GM21576 (cell line): ENCODE results near the gene MPRIP.
"Not testable (repeated sequence)": the region's sequence is repeated elsewhere in the genome, so short reads cannot be mapped to it uniquely, and the experiment has no call there.

Source experiments
- ATAC-seq: cut with Tn5 transposase; IDR thresholded peaks from one replicate; pipeline ENCODE4 v1.9.1; 2021; ENCODE audit warnings: mild to moderate bottlenecking, moderate library complexity; ENCODE audit not compliant: unreplicated experiment

Gene MPRIP

GRCh38 chr17:17125136-17126084 lies 83.2 kb downstream of the MPRIP start:
- no peak for ATAC-seq

- ATAC-seq, result no peak
Observed at GRCh38 chr17:17126131-17127110, 84.2 kb downstream of the MPRIP start.

GRCh38 chr17:17127156-17127555 lies 84.9 kb downstream of the MPRIP start:
- ATAC-seq, result no peak

- no peak for ATAC-seq
Observed at GRCh38 chr17:17127730-17128291, 85.6 kb downstream of the MPRIP start.

- ATAC-seq, result no peak
Observed at GRCh38 chr17:17128476-17129075, 86.3 kb downstream of the MPRIP start.

GRCh38 chr17:17129466-17129865 lies 87.2 kb downstream of the MPRIP start:
- ATAC-seq, result no peak

GRCh38 chr17:17130077-17130844 lies 88.0 kb downstream of the MPRIP start:
- ATAC-seq, result no peak

GRCh38 chr17:17131839-17132238 lies 89.6 kb downstream of the MPRIP start:
- no peak for ATAC-seq

- no peak for ATAC-seq
Observed at GRCh38 chr17:17132746-17133145, 90.5 kb downstream of the MPRIP start.

GRCh38 chr17:17134051-17134956 lies 92.0 kb downstream of the MPRIP start:
- ATAC-seq, result no peak

GRCh38 chr17:17134957-17135333 lies 92.7 kb downstream of the MPRIP start:
- no peak for ATAC-seq

GRCh38 chr17:17136221-17136620 lies 94.0 kb downstream of the MPRIP start:
- not testable (repeated sequence) for ATAC-seq

- no peak for ATAC-seq
Observed at GRCh38 chr17:17137731-17138585, 95.7 kb downstream of the MPRIP start.

- ATAC-seq, result no peak
Observed at GRCh38 chr17:17139972-17140589, 97.8 kb downstream of the MPRIP start.

GRCh38 chr17:17140590-17140980 lies 98.3 kb downstream of the MPRIP start:
- no peak for ATAC-seq

GRCh38 chr17:17141279-17141678 lies 99.0 kb downstream of the MPRIP start:
- no peak for ATAC-seq

GRCh38 chr17:17141860-17142552 lies 99.7 kb downstream of the MPRIP start:
- ATAC-seq, result no peak
